Activated CD8-positive, alpha-beta memory T cell treated with anti-CD3 and anti-CD28 coated beads, Interleukin-2, amount 50 U/mL, for 24 hours (primary cell): ENCODE results near the gene C18orf32.
"Not testable (repeated sequence)": the region's sequence is repeated elsewhere in the genome, so short reads cannot be mapped to it uniquely, and the experiment has no call there.

Source experiments
- DNase-seq: peaks from one replicate; pipeline ENCODE4 v3.0.0-alpha.2; 2020; ENCODE audit errors: extremely low read depth

C18orf32 gene

GRCh38 chr18:49486953-49487710, at the start of gene C18orf32:
C18orf32 (minus strand) TSS chr18:49487234; CDS start chr18:49483748, 3,486 bp downstream.
- peak; percentile 86 for DNase-seq

- no peak for DNase-seq
Observed at GRCh38 chr18:49534846-49535601, 48.0 kb upstream of the C18orf32 start.

- DNase-seq = no peak
Observed at GRCh38 chr18:49531678-49532153, 44.7 kb upstream of the C18orf32 start.

- DNase-seq = no peak
Observed at GRCh38 chr18:49529596-49529995, 42.6 kb upstream of the C18orf32 start.

GRCh38 chr18:49527631-49528327, 40.7 kb upstream of the C18orf32 start:
- DNase-seq = no peak

GRCh38 chr18:49525981-49526380, 38.9 kb upstream of the C18orf32 start:
- DNase-seq = no peak

GRCh38 chr18:49524951-49525350, 37.9 kb upstream of the C18orf32 start:
- no peak for DNase-seq

GRCh38 chr18:49524349-49524748, 37.3 kb upstream of the C18orf32 start:
- no peak for DNase-seq

GRCh38 chr18:49523580-49524093, 36.6 kb upstream of the C18orf32 start:
- DNase-seq = not testable (repeated sequence)

GRCh38 chr18:49521216-49521835, 34.3 kb upstream of the C18orf32 start:
- DNase-seq = no peak

GRCh38 chr18:49520661-49521145, 33.7 kb upstream of the C18orf32 start:
- DNase-seq = no peak

- no peak for DNase-seq
Observed at GRCh38 chr18:49519101-49519971, 32.3 kb upstream of the C18orf32 start.

- no peak for DNase-seq
Observed at GRCh38 chr18:49517483-49517882, 30.4 kb upstream of the C18orf32 start.

- no peak for DNase-seq
Observed at GRCh38 chr18:49515516-49515915, 28.5 kb upstream of the C18orf32 start.

GRCh38 chr18:49515003-49515402, 28.0 kb upstream of the C18orf32 start:
- DNase-seq = not testable (repeated sequence)

- no peak for DNase-seq
Observed at GRCh38 chr18:49514577-49514976, 27.5 kb upstream of the C18orf32 start.

- DNase-seq = not testable (repeated sequence)
Observed at GRCh38 chr18:49512876-49513275, 25.8 kb upstream of the C18orf32 start.

GRCh38 chr18:49510393-49511115, 23.5 kb upstream of the C18orf32 start:
- DNase-seq = no peak

- not testable (repeated sequence) for DNase-seq
Observed at GRCh38 chr18:49506438-49506837, 19.4 kb upstream of the C18orf32 start.

GRCh38 chr18:49503931-49504330, 16.9 kb upstream of the C18orf32 start:
- no peak for DNase-seq
